ENCODE data around the gene KIAA1755. TPM values are rescaled to one million over a fixed set of nuclear protein-coding genes. Genes with fewer than 3 reads are reported as not detected.

The KIAA1755 gene
- total and polyA plus RNA-seq, 10 of the 15 experiments (the other 5 are each of a cell fraction or from before 2014, with no cell fraction given), result not detected

DNA sequence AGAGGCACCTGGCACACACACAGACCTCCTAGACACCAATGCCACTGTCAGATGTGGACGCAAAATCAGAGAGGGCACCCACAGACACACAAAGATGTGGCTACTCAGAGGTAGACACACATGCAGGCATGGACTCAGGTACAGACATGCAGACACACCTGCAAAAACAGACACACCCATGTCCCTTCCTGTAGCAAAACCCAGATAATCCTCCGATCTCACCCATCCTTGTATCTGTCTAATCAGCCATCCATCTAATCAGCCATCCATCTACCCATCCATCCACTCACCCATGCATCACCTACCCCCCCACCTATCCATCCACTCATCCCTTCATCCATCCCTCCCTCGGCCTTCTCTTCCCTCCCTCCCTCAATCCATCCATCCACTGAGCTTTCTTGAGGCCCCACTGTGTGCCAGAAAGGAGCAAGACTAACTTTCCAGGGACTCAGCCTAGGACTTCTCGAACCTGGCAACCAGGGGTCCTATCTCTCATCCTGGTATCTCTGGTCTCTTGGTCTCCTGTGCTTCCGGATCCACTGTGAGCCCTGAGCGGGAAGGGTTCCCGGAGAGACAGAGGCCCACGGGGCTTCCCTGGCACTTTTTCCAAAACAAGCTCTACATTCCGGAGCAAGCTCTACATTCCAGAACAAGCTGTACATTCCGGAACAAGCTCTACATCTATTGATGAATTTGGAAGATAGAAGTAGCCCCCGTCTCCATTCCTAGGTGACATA, 94.4 kb downstream of the KIAA1755 start (continued):
- TF ChIP-seq ZNF687 (IDR thresholded peaks at IDR 0.05), result no peak

DNA sequence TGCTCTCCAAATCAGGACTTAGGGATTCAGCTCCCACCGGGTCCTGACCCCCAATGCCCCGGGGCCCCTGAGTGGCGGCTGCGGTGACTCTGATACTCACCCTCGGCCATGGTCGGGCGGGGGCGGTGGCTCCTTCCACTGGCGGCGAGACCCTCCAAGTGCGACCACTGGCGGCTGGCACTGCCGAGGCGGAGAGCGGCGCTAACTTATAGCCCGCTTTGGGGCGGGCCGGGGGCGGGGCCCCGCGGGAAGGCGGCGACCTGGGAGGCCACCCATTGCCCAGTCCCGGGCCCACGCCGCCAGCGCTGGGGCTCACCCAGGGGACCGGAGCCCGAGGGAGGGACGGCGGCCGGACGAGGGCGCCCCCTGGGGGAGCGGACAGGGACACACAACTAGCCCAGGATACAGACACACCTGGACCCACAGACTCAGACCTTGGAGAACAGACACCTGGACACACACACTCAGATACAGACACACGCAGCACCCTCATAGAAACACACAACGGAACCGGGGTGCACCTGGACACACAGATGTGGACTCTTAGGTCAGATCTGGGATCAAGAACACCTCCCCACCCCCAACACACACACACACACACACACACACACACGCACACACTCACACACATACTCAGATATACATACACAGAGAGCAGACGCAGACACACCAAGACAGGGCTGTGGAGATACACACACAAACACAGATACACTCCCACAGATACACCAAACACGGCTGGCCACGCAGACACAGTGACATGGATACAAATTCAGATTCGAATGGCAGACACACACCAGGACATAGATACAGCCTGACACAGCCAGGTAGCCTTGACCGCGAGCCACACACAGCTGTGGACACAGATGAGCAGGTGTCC, 95.2 kb downstream of the KIAA1755 start, which contains the start of gene TGM2:
TSS of gene TGM2 (minus strand) at position 182 of the 877 bp plus-strand sequence. CDS start at position 110, 72 bp downstream.
- ChIA-PET CTCF (interaction anchor here (1.0 to 6.5 kb wide), 19 partner anchors 13 to 129 kb away, joined by 3 to 103 read pairs (median 9); no protein-coding TSS in a partner anchor), SMC1A (ENCODE audit: uncharacterized antibody, unreplicated experiment) (interaction anchor here (0.8 to 10.1 kb wide), 3 partner anchors 10 to 91 kb away, joined by 3 to 117 read pairs (median 22); no protein-coding TSS in a partner anchor), POLR2A (interaction anchor here (0.8 to 0.9 kb wide), 2 partner anchors 92 to 108 kb away, joined by 3 read pairs; no protein-coding TSS in a partner anchor), RAD21 (ENCODE audit: unreplicated experiment) (interaction anchor here (1.3 to 5.2 kb wide), 9 partner anchors 11 to 107 kb away, joined by 4 to 59 read pairs (median 8); no protein-coding TSS in a partner anchor)
- H3K79me2 ChIP-seq (ENCODE audit: control insufficient read depth, insufficient read depth, low read length), result no peaks in the 10 kb centered on the region
- ATAC-seq (peak; percentile 97), FAIRE-seq (peak; percentile 70), DNase-seq (ENCODE audit: low read depth, low spot score) (peak; percentile 32)
- H3K9ac ChIP-seq (ENCODE audit: control insufficient read depth, insufficient read depth, low read length), result no peak within 1 kb of the TSS; the same call in 1 of the 2 replicates
- H3K4me2 ChIP-seq (ENCODE audit: control insufficient read depth, insufficient read depth), result peak within 1 kb of the TSS; percentile 69
- H3K36me3 ChIP-seq (ENCODE audit: control insufficient read depth in 2 of 2, insufficient read depth in 2 of 2, low read length in 1 of 2), result no peaks in the 10 kb centered on the region
- no peaks in the 10 kb centered on the region for H3K27me3 ChIP-seq (replicated peaks in 1 of 2; ENCODE audit: control insufficient read depth in 2 of 2, insufficient read depth in 2 of 2, low read length in 1 of 2)
- BruUV-seq (replicated peaks), result no TSS peak
- 11% methylated on average over 43 of the region's 46 CpGs for WGBS (ENCODE audit: insufficient coverage, insufficient replicate concordance, low lambda C conversion rate, missing lambda C conversion rate)
- no peak within 1 kb of the TSS for H3K27ac ChIP-seq (ENCODE audit: control insufficient read depth, insufficient read depth)
- H4K20me1 ChIP-seq (ENCODE audit: control insufficient read depth, insufficient read depth), result no peaks in the 10 kb centered on the region
- in situ Hi-C loops (cut with MboI) (loop anchor here (25.0 kb wide), 1 partner anchor 103 kb away; no protein-coding TSS in a partner anchor), intact Hi-C loops (cut with micrococcal nuclease; ENCODE audit: unreplicated experiment) (loop anchor here (1.0 to 5.0 kb wide), 4 partner anchors 57 to 603 kb away; no protein-coding TSS in a partner anchor)
- H2AFZ ChIP-seq (ENCODE audit: control insufficient read depth, low read depth, low read length), result peak within 1 kb of the TSS; percentile 48
- peak within 1 kb of the TSS; percentile 25; the same call in 1 of the 2 replicates for H3K4me3 ChIP-seq
- peaks cover 17% of the 10 kb centered on the region for H3K4me1 ChIP-seq (ENCODE audit: control insufficient read depth, insufficient read depth, low read length)
- no peaks in the 10 kb centered on the region for H3K9me3 ChIP-seq (replicated peaks; ENCODE audit: control insufficient read depth, insufficient read depth, low read length)
- TF ChIP-seq, protein P1, sequence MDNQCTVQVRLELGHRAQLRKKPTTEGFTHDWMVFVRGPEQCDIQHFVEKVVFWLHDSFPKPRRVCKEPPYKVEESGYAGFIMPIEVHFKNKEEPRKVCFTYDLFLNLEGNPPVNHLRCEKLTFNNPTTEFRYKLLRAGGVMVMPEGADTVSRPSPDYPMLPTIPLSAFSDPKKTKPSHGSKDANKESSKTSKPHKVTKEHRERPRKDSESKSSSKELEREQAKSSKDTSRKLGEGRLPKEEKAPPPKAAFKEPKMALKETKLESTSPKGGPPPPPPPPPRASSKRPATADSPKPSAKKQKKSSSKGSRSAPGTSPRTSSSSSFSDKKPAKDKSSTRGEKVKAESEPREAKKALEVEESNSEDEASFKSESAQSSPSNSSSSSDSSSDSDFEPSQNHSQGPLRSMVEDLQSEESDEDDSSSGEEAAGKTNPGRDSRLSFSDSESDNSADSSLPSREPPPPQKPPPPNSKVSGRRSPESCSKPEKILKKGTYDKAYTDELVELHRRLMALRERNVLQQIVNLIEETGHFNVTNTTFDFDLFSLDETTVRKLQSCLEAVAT (IDR thresholded peaks at IDR 0.05), result peak; percentile 73
- peak; percentile 80 to 88 (median 85) for TF ChIP-seq CTCF (IDR thresholded peaks at IDR 0.05 in 2 of 3, conservative IDR thresholded peaks at IDR 0.05 in 1 of 3; ENCODE audit: control insufficient read depth in 2 of 3, extremely low read depth in 1 of 3, insufficient read depth in 1 of 3, low read depth in 3 of 3, low read length in 3 of 3)
- TF ChIP-seq MEF2B (IDR thresholded peaks at IDR 0.05; ENCODE audit: partially characterized antibody, poor library complexity, severe bottlenecking), result peak; percentile 87
- TF ChIP-seq SMC3 (IDR thresholded peaks at IDR 0.05; ENCODE audit: borderline replicate concordance, low read length), result peak; percentile 92
- peak; percentile 55; the same call in 1 of the 2 replicates for TF ChIP-seq SMARCA5 (IDR thresholded peaks at IDR 0.05)
- TF ChIP-seq, protein P2, sequence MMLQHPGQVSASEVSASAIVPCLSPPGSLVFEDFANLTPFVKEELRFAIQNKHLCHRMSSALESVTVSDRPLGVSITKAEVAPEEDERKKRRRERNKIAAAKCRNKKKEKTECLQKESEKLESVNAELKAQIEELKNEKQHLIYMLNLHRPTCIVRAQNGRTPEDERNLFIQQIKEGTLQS (IDR thresholded peaks at IDR 0.05; ENCODE audit: borderline replicate concordance, extremely low read depth, low read depth, low read length), result no peak
- 0 out of 2 replicates have a peak, but pooled peaks have one; percentile 47 for TF ChIP-seq DPF2 (IDR thresholded peaks at IDR 0.05)
- peak; percentile 86 for TF ChIP-seq GATAD2B (conservative IDR thresholded peaks at IDR 0.05; ENCODE audit: low read depth)

All from GM12878 (cell line).